Measurements from ENCODE around the gene RNF224.
A peak's percentile ranks its signal among the peaks of the same experiment; 100 is the strongest.
"Not testable (repeated sequence)": the region's sequence is repeated elsewhere in the genome, so short reads cannot be mapped to it uniquely, and the experiment has no call there.

RNF224 gene

DNA sequence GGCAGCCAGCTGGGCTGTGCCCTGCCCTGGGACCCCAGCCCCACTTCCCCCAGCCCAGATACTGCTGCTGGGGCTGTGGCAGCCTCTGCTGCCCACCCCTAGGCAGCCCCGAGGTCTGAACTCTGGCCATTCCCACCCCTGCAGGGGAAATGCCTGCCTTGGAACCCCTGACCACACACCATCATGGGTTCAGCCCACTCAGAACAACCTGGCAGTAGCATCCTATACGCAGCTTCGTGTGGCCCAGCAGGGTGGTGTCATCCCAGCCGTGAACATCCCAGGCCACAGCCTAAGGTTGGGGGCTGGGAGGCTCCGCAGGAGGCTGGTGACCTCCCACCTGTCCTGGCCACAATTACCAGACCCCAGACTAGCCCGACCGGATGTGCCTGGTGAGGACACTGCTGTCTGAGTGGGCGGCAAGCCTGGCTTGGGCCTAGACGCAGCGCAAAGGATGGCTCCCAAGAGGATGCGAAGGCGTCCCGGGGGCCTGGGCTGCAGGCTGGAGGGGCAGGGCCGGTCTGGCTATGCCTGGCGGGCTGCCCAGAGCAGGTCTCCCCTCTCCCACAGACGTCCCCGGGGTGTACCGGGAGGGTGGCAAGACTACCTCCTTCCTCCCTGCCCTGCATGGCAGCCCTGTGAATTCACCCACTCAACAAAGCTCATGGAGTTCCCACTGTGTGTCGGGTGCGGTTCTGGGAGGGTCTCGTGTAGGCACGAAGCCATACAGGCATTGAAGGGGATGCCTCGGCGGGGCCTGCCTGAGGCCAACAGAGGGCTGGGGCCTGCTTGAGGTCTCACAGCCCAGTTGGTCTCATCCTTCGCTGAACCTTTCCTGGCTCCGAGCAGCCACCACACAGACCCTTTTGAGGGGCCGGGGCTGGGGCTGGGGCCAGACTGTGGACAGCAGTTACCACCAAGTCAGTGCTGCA lies 1.9 kb downstream of the RNF224 start:
- no peak for DNase-seq

DNA sequence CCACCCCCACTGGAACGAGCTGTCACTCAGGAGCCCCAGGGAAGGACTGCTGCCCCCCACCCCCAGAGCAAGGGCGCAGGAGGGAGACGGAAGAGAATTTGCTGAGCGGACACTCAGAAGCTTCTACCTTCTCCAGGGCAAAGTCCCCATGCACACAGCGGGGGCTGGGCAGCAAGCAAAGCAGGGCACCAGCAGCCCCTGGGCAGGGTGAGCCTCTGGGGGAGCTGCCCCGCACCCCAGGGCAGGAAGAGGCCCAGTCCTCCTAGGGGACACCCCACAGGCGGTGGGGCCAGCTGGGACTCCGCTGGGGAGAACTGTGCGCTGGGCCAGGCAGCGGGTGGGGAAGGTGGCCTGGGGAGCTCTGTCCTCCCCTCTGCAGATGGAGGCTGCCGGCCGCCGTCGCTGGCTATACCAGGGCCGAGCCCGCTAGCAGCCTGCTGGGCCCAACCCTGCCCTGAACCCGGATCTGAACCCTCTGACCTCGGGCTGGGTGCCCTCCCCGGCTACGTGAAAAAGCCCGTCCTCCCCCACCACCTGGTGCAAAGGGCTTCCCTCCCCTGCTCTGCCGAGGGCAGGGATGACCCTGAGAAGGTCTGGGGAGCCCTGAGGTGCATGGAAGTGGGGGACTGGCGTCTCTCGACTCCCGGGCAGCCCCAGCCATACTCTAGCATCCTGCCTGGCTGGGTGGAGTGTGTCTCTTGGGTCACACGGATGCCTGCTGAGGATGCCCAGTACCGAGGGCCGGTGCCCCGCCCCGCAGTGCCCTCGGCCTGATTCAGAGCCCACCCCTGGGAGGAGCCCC lies 2.8 kb downstream of the RNF224 start:
- no peak for DNase-seq

DNA sequence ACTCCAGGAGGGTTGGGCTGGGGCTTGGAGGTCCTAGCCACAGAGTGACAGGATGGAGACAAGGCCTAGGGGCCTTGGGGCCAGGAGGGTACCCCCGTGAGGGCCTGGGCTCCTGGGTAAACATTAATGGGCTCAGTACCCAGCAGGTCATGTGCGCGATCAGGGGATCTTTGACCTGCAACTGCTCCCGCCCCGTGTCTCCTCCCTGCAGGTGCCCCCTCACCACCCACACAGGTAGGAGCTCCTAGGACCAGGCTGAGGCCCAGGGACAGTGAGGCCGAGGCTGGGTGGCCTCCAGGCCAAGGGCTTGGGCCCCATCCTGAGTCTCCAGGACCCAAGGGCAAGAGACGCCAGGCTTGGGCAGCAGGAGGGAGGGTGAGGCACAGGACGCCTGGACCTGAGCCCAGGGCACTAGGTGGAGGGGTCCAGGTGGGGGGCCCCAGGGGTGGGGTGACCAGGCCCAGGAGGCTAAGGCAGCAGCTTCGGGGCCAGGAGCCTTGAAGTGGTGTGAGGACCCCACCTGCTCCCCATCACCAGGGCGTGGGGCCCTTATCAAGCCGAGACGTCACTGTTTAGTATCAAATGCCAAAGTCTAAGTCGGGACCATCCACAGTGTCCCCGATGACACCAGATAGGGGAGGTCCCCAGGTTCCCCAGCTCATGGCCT lies 3.5 kb downstream of the RNF224 start, which contains the start of gene SLC34A3:
Gene SLC34A3, plus strand, starts transcription at position 197 of the 667 bp plus-strand sequence. CDS start 802 bp downstream, outside the sequence.
- no peak for DNase-seq

DNA sequence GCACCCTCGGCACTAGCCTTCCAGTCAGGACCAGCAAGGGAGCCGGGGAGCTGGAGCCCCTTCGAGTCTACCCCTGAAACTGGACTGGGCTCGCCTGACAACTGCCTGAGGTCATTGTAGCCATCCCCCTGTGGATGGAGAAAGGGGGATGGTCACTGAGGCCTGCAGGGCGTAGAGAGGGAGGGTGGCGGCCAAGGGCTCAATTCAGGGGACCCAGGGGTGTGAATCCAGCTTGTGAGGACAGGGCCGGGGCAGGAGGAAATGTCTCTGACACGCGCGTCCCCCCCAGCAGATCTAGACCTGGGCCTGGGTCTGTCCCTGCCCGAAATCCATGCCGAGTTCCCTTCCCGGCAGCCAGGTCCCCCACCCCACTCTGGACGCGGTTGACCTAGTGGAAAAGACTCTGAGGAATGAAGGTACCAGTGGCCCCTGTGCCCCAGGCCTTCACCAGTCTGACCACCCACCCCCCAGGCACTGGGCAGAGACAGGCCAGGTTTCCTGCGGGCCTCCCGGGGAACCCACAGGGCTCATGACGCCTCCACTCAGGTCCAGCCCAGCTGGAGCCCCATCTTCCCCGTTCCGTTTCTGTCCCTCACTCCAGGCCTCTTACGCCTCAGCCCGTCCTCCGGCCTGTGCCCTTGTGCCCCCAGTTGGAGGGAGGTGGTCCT lies 4.2 kb downstream of the RNF224 start:
- DNase-seq, result no peak

DNA sequence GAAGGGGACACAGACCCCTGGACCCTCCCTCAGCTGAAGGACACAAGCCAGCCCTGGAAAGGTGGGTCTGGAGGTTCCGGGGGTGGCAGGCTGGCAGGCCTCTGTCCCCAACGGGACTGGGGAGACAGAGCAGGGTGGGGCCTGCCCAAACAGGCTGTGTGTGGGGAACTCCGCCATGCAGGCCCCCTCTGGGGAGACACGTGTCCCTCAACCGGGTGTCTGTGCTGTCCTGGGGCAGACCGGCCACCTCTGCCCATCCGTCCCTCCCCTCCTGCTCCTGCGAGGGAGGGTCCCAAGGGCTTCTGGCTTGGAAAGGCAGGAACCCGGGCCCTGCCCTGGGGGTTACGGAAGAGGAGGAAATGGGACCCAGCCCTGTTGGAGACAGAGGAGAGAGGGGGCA lies 4.8 kb downstream of the RNF224 start:
- DNase-seq, result no peak

DNA sequence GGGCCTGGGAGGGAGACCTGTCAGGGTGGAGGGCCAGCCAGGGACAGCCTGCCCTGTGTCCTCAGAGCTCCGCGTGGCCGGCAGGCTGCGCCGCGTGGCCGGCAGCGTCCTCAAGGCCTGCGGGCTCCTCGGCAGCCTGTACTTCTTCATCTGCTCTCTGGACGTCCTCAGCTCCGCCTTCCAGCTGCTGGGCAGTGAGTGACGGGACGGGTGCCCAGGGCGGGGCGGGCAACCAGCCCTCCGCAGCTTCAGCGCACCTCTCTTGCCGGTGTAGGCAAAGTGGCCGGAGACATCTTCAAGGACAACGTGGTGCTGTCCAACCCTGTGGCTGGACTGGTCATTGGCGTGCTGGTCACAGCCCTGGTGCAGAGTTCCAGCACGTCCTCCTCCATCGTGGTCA lies 5.2 kb downstream of the RNF224 start:
- DNase-seq, result no peak

DNA sequence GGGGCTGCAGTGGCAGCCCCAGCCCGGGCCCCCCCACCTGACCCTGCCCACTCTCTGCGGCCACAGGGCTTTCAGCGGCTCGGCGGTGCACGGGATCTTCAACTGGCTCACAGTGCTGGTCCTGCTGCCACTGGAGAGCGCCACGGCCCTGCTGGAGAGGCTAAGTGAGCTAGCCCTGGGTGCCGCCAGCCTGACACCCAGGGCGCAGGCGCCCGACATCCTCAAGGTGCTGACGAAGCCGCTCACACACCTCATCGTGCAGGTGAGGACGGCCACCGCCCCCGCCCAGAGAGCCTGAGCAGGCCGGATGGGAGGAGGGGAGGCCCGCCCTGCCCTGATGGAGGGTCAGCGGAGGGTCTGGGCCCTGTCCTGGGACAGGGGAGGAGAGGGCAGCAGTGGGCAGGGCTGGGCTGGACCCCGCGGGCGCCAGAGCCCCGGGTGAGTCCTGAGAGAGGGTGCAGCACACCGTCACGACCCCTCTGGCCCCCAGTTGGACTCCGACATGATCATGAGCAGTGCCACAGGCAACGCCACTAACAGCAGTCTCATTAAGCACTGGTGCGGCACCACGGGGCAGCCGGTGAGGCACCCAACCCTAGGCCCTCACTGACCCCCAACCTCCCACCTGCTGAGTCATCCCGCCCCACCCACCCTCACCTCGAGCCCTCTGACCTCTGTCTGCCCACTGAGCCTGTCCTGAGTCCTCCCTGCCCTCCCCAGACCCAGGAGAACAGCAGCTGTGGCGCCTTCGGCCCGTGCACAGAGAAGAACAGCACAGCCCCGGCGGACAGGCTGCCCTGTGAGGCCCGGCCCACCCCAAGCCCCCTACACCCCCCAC lies 6.1 kb downstream of the RNF224 start:
- DNase-seq, result no peak

DNA sequence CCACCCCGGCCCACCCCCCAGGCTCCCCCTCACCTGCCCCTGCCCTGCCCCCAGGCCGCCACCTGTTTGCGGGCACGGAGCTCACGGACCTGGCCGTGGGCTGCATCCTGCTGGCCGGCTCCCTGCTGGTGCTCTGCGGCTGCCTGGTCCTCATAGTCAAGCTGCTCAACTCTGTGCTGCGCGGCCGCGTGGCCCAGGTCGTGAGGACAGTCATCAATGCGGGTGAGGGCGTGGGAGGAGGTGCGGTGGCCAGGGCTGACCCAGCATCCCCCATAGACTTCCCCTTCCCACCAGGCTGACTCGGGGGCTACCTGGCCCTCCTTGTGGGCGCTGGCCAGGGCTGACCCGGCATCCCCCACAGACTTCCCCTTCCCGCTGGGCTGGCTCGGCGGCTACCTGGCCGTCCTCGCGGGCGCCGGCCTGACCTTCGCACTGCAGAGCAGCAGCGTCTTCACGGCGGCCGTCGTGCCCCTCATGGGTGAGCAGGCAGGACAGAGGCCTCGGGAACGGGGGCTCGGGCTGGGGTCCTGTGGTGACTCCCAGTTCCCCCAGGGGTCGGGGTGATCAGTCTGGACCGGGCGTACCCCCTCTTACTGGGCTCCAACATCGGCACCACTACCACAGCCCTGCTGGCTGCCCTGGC lies 6.9 kb downstream of the RNF224 start:
- DNase-seq, result no peak

DNA sequence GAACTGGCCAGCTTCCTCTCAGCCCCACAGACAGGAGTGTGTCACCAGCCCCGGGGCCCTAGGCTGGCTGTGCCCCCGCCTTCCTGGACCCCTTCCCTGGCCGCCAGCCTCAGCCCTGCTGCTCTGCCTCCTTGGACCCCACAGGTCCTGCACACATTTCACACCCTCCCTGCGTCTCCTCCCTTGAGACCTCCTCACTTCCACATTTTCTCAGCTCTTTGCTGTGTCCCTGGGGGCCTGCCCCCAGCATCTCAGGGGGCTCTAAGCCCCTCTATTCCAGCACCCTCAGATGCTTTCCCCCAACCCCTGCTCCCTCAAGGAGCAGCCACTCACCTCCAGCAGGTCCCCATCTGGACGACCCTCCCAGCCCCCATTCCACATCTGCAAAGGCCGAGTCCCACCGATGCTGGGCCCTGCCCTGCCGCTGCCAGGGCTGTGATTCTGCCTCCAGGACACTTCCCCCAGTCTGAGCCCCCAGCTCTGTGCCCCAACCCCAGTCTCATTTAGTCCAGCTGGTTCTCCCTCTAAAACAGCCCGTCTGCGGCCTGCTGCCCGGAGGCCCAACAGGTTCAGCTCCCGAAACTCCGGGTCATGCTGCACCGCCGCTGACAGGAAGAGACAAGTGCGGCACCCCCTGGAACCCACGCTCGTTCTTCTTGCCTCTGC lies 7.6 kb downstream of the RNF224 start:
- no peak for DNase-seq

DNA sequence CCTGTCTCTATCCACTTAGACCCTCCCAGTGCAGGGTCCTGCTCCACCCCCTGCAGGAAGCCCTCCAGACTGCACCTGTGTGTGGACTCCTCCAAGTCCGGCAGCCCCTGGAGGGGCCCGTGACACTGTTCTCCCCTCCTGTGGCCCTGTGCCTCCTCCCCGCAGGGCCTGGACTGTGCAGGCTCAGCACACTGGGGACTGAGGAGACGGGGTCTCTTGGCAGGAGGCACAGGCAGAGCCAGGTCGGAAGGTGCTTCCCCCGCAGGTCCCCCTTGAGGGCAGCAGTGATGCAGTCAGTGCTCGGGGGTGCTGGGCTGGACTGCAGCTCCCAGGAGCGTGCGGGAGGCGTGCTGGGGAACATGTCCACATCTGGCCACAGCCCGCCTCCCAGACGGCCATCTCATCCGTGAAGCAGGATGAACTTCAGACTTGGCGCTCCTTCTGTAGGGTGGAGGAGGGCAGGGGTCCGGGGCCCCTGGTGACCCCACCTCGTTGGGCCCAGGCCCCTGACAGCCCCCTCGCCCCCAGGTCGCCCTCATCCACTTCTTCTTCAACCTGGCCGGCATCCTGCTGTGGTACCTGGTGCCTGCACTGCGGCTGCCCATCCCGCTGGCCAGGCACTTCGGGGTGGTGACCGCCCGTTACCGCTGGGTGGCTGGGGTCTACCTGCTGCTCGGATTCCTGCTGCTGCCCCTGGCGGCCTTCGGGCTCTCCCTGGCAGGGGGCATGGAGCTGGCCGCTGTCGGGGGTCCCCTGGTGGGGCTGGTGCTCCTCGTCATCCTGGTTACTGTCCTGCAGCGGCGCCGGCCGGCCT lies 8.3 kb downstream of the RNF224 start:
- no peak for DNase-seq

DNA sequence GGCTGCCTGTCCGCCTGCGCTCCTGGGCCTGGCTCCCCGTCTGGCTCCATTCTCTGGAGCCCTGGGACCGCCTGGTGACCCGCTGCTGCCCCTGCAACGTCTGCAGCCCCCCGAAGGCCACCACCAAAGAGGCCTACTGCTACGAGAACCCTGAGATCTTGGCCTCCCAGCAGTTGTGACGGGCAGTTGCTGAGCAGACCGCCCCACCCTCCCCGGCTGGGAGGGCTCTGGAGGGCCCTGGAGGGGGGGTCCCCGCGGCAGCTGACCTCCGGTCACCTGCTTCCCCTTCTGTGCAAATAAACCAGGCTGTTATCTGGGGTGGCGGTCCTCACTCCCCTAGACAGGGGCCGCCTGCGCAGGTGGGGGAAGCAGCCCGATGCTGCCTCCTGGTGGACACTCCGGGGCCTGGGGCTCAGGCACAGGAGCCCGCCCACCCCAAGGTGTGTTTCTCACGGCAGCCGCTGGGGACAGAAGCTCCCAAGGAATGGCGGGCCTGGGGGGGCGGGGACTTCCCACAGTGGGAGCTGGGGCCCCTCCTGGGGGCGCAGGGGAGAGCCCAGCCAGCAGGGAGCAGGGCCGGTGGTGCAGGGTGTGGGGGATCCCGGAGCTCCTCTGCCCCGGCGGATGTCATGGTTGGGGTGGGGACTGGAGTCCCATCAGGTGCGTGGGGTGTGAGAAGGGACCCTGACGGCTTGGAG lies 9.1 kb downstream of the RNF224 start:
- DNase-seq, result peak; percentile 83 to 85

DNA sequence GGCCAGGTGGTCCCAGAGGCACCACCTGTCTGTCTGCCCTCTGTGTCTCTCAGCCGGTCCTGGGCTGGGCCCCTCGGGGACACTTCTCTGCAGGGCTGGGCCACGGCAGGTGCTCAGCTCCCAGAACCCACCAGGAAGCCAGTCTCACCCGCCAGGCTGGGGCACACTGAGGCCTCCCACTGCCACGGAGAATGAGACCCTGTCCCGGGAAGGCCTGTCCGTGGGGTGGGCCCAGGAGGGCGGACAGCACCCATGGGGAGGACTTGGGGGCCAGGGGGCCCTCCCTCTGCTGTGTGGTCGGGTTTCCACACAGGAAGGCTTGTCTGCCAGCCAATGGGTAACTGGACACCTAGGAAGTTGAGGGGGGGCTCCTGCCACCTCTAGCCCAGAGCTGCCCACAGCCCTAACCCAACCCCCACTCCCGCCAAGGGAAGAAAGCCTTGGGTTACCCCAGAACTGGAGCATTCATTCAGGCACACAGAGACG lies 9.7 kb downstream of the RNF224 start:
- peak in 1 of 2 experiments; percentile 60 for DNase-seq

DNA sequence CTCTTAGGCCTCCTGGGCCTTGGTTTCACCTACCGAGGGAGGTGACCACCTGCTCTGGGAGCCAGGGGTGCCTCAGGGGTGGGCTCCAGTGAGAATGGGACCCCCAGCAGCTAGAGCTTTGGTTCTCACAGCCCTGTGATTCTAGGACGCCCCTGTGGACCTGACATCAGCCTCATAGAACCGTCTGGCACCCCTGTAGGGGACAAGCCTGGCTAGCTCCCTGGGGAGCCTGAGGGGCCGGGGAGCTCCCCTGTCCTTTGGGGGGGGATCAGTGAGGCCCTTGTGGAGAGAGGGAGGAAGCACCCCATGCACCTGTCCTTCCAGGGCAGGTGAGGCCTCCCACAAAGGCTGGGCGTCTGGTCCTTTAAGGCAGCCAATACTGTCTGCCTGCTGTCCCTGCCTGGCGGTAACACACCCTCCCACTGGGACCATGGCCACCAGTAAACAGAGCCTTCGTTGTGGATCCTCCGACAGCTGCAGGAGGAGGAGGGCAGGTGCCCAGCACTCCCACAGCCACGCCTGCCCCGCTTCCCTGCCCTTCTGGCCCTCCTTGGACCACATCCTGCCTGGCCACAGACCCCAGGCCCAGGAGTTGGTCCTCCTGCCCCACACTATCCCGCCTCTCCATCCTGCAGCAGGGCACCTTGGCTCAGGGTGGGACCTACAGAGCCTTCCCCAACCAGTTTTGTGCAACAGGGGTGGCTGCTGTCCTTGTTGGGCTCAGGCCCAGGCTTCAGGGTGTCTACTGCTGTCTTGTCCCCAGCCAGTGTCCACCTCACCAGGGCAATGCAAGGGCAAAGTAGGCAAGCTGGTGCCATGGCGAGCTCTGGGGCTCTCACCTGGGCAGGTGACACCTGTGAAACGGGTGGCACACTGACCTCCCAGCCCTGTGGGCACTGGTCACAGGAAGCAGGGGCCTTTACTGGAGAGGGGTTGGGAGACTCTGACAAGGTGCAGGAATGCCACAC lies 10.7 kb downstream of the RNF224 start:
- DNase-seq, result peak; percentile 80 to 91

DNA sequence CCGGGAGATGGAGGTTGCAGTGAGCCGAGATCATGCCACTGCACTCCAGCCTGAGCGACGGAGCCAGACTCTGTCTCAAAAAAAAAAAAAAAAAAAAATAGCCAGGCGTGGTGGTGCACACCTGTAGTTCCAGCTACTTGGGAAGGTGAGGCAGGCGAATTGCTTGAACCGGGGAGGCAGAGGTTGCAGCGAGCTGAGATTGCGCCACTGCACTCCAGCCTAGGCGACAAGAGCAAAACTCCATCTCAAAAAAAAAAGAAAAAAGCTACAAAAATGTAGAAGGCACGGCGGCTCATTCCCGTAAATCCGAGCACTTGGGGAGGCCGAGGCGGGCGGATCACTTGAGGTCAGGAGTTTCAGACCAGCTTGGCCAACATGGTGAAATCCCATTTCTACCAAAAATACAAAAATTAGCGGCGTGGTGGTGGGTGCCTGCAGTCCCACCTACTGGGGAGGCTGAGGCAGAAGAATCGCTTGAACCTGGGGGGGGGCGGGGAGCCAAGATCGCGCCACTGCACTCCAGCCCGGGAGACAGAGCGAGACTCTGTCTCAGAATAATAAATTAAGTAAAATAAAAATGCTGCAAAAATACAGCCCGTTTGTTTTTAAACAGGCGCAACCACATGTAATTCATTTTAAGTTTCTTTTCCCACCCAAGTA lies 12.4 kb downstream of the RNF224 start:
- not testable (repeated sequence) for DNase-seq

DNA sequence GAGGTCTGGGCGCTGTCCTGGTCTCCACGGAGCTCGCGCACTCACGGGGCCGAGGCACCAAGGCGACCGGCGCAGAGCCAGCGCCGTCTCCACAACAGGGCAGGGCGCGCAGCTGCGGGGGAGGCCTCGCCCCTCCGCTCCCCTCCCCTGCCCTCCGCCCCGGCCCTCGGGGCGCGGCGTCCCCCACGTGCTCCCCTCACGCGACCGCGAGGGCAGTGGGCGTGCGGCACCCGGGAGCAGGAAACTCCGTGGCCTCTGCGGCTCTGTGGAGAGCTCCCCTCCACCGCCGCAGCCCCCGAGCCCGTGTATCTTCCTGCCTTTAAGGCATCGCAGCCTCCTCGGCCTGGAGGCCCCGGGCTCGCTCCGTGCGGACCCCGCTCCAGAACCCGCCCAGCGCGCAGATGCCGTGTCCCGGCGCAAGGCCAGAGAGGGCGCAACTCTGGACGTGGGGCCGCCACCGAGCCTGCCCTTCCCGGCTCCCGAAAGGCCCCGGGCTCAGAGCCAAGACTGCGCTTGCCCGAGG lies 13.1 kb downstream of the RNF224 start:
- peak; percentile 81 to 86 for DNase-seq

DNA sequence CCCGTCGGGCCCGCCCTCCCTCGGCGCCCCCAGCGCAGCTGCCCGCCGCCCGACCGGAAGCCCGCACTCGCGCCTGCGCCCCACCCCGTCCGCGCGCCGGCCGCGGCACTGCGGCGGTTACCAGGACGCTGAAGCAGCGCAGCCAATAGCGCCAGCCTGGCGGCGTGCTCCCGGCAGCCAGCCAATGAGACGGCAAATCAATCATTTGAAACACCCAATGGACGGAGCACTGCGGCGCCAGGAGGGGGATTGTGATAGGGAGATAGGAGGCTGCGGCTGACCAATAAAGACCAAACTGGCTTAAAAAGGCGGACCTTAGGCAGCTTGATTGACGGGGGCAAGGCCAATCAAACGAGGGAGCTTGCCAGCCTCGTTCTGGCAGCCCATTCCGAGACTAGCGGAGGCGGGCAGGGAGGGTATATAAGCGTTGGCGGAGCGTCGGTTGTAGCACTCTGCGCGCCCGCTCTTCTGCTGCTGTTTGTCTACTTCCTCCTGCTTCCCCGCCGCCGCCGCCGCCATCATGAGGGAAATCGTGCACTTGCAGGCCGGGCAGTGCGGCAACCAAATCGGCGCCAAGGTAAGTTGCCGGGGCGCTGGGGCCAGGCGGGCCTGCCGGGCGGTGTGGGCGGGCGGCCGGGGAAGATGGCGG lies 13.7 kb downstream of the RNF224 start, which contains the start of gene TUBB4B:
Gene TUBB4B, plus strand, starts transcription at position 447 of the 649 bp plus-strand sequence. Its CDS starts 74 bp downstream, at position 521.
- DNase-seq, result peak; percentile 99 to 100
